B cell (primary cell): Measurements from ENCODE around the gene GLCCI1.

Experiments
- CTCF ChIP-seq: fragments of 200-600 bp; IDR thresholded peaks from one replicate; pipeline ENCODE4 v1.8.0; 2022; ENCODE audit warnings: antibody characterized with exemption, mild to moderate bottlenecking
- EZH2 ChIP-seq: IDR thresholded peaks from 2 replicates; pipeline ENCODE4 v1.6.1; 2012; ENCODE audit warnings: borderline replicate concordance, low read depth, mild to moderate bottlenecking, moderate library complexity, low read length; ENCODE audit not compliant: insufficient read depth, poor library complexity, severe bottlenecking

GRCh38 chr7:8022628-8023027 lies 54.0 kb downstream of the GLCCI1 start:
- TF ChIP-seq CTCF, result no peak
- no peak for TF ChIP-seq EZH2
